HG02623 (cell line): ENCODE results near the gene PTGER3.
"Not testable (repeated sequence)": the region's sequence is repeated elsewhere in the genome, so short reads cannot be mapped to it uniquely, and the experiment has no call there.

Experiments used
- ATAC-seq: cut with Tn5 transposase; IDR thresholded peaks from one replicate; pipeline ENCODE4 v1.9.1; 2021; ENCODE audit warnings: moderate library complexity; ENCODE audit not compliant: unreplicated experiment

The PTGER3 gene

DNA sequence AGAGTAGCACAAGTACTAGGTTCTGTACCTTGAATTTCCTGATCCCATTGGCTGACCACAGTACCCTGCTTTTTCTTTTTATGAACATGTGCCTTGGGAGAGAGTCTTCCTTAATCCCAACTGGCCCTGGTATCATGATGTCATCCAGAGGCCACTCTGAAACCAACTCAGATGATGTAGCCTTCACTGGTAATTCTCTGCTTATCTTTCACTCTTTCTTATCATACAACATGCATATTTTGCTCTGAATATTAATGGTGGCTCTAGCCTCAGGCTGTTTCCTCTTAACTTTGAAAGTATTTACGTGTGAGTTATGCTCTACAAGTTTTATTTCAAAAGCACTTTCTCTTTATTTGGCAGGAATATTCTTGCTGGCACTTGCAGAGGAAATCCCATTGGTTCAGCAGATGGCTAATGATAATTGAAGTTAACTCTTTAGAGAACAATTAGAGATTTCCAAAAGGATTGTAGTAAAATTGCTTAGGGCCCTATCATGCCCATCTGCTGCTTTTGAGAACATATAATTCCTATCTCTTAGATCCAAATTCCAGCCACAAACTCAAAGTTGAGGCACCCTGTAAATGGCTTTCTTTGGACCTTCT, 86.1 kb downstream of the PTGER3 start:
- ATAC-seq, result no peak

DNA sequence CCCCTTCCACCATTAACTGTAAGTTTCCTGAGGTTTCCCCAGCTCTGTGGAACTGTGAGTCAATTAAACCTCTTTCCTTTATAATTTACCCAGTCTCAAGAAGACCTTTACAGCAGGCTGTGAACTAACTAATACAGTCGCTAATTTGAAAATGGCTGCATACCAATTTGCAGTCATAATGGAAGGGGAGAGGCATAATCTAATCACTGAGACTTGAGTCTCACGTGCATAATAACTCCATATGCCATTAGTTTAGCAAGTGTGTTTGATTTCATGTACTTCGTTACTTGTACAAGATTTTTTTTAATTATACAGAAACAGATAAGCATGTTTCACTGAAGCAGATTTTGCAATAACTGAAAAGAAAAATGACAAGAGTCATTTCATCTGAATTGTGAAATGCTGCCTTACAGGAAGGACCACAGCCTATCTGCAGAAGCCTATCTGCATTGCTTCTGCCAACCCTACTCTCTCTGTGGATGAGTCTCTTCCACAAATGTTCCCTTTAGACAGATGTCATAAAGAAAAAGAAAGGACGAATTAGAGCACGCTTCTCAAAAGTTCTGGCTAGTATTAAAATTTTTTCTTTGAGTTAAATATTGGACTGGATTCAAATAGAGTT, 99.1 kb downstream of the PTGER3 start:
- ATAC-seq, result no peak

- ATAC-seq, result no peak
Measured at GRCh38 chr1:70947835-70948234, 99.8 kb downstream of the PTGER3 start.

DNA sequence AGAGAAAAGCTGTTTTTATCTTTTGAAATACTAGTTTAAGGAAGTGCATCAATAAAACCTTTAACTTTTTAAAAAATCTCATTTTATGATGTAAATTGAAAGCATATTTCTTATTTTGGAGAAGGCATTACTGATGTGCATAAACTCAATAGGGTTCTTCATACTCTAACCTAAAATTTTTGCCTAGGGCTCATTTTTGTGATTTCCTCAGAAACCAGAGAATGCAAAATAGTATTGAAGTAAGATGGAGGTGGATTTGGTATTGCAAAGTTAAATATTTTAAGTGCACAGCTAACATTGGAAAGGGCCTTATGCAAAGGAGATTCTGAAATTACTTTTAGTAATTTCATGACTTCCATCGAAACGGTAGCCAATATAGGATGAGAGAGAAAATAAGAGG, 101.9 kb downstream of the PTGER3 start:
- ATAC-seq, result no peak

- ATAC-seq, result no peak
Measured at GRCh38 chr1:70945251-70945650, 102.4 kb downstream of the PTGER3 start.

- ATAC-seq, result no peak
Measured at GRCh38 chr1:70941563-70941962, 106.1 kb downstream of the PTGER3 start.

DNA sequence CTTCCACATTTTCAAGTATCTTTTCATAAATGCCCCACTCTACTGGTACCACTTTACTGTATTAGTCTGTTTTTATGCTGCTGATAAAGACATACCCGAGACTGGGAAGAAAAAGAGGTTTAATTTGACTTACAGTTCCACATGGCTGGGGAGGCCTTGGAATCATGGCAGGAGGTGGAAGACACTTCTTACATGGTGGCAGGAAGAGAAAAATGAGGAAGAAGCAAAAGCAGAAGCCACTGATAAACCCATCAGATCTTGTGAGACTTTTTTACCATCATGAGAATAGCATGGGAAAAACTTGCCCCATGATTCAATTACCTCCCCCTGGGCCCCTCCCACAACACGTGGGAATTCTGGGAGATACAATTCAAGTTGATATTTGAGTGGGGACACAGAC, 107.2 kb downstream of the PTGER3 start:
- ATAC-seq, result not testable (repeated sequence)

DNA sequence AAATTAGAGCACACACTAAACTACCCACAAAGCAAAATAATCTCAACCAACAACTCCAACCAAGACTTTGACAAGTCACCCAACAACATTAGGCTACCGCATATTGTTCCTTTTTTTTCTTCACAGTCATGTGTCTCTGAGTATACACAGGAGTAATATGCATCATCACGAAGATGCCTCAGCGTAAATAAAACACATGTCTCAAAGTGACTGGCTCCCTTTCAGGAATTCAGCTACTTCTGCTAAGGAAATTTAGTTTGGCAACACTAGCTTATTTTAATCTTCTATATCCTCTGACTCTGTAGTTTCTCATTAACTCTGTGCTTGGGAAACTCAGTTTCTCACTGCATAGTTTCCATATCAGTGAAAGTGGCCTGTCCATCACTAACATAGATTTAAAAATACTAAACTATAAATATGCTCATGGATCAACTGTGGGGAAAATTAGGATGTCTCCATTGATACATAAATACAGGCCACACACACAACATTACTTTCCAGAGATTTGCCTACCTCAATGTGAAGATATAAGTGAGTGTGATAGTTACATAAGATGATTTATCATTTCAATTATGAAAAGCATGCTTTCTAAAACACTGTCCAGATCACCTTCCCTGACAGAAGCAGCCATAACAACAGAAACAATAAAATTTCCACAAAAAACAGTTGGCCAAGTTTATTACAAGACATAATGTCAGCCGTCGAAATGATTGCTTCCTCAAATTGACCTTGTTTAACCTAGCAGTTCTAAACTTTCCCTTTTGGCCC, 113.2 kb downstream of the PTGER3 start:
- no peak for ATAC-seq

GRCh38 chr1:70930062-70930461, 117.6 kb downstream of the PTGER3 start:
- ATAC-seq, result no peak

DNA sequence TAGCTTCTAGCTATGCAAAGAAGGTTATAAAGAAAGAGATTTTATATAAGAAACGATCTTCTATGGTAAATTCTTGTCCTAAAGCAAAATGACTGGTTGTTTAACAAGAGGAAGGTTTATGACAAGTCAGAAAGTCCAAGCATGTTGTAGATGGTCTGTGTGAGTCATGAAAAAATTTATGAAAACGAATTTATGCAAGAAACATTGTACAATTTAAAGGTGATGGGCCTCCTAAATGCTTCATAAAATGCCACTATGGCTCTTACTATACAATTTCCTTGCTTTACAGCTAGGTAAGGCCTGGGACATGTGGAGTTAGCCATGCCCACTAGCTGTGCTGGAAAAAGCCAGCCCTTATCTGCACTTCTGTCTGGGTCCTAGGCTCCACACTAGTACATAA, 125.4 kb downstream of the PTGER3 start:
- ATAC-seq, result no peak
